HepG2 (cell line): ENCODE results near the gene DCST2. TPM values are rescaled to one million over a fixed set of nuclear protein-coding genes. Genes with fewer than 3 reads are reported as not detected.

Experiments used
- ATAC-seq: fragments of 200-7000 bp; cut with Tn5 transposase; 3 replicates; pipeline ENCODE4 v1.9.1; 2020; ENCODE audit warnings: mild to moderate bottlenecking, moderate library complexity
- BruUV-seq: library from RNA; stranded (reverse); fragments of 400-500 nt; replicated peaks from 2 replicates; lab custom pipeline; 2021; lab: Mats Ljungman, UMichigan
- CTCF ChIA-PET: fragments of 300-600 bp; formaldehyde crosslinking; extraction: SDS; loops from one replicate; lab custom pipeline; 2021; ENCODE audit warnings: low total read pairs, inconsistent platforms, low intra/inter-chr PET ratio; lab: Yijun Ruan, JAX
- POLR2A ChIA-PET: fragments of 350-600 bp; sonication (Branson Sonifier 250); formaldehyde crosslinking; loops from one replicate; lab custom pipeline; 2020; ENCODE audit warnings: antibody characterized with exemption, inconsistent platforms; lab: Yijun Ruan, JAX
- DNase-seq: peaks from one replicate; pipeline ENCODE4 v3.0.0-alpha.2; 2015; ENCODE audit warnings: low spot score
- FAIRE-seq: peaks from 3 replicates; lab custom pipeline; 2011; peaks lifted over from hg19 to GRCh38; lab: Jason Lieb, UNC
- H2AFZ ChIP-seq: one replicate; pipeline ENCODE4 v1.6.1; 2011; ENCODE audit warnings: low read length, inconsistent platforms
- H3K27ac ChIP-seq: fragments of 300-600 bp; 3 replicates; pipeline ENCODE4 v1.8.0; 2011; ENCODE audit warnings: mixed run types, mild to moderate bottlenecking, mixed read lengths, low read length, inconsistent platforms; ENCODE audit not compliant: insufficient read depth; ENCODE audit errors: extremely low read length
- H3K27me3 ChIP-seq, 2 experiments: fragments of 200-600 bp in 1 of 2; 2 replicates in 1 of 2; 3 replicates in 1 of 2; pipeline versions ENCODE4 v1.6.0 to v1.8.0; 2011; ENCODE audit warnings: low read length in 2 of 2, mild to moderate bottlenecking in 2 of 2, moderate library complexity in 2 of 2, inconsistent platforms in 1 of 2; ENCODE audit not compliant: insufficient read depth in 2 of 2, control insufficient read depth in 1 of 2
- H3K36me3 ChIP-seq, 2 experiments: fragments of 200-600 bp in 1 of 2; replicated peaks in 1 of 2; 2 replicates in 1 of 2; 3 replicates in 1 of 2; pipeline versions ENCODE4 v1.5.1 to v1.8.0; 2011; ENCODE audit warnings: low read length in 2 of 2, inconsistent platforms in 1 of 2; ENCODE audit not compliant: insufficient read depth in 2 of 2, control insufficient read depth in 1 of 2
- H3K4me1 ChIP-seq: 2 replicates; pipeline ENCODE4 v1.5.1; 2012; ENCODE audit warnings: low read length, inconsistent platforms; ENCODE audit not compliant: insufficient read depth
- H3K4me2 ChIP-seq: 2 replicates; pipeline ENCODE4 v1.6.0; 2011; ENCODE audit warnings: low read depth, low read length, inconsistent platforms
- H3K4me3 ChIP-seq, 3 experiments: fragments of 200-600 bp in 1 of 3; sonication (generic), shearing (Covaris generic) in 1 of 3; replicated peaks in 1 of 3; 2 replicates each; pipeline ENCODE4 v1.5.1; 2011 to 2016; ENCODE audit warnings: low read length in 3 of 3, inconsistent platforms in 2 of 3, low read depth in 2 of 3, mild to moderate bottlenecking in 2 of 3, control low read depth in 1 of 3, mixed read lengths in 1 of 3; ENCODE audit not compliant: insufficient read depth in 1 of 3
- H3K79me2 ChIP-seq: one replicate; pipeline ENCODE4 v1.6.1; 2011; ENCODE audit warnings: low read length, inconsistent platforms; ENCODE audit not compliant: insufficient read depth
- H3K9ac ChIP-seq: 2 replicates; pipeline ENCODE4 v1.6.0; 2011; ENCODE audit warnings: mild to moderate bottlenecking, low read depth, low read length, inconsistent platforms; ENCODE audit not compliant: insufficient read depth
- H3K9me3 ChIP-seq: 2 replicates; pipeline ENCODE4 v1.5.1; 2012; ENCODE audit warnings: mild to moderate bottlenecking, low read length
- H4K20me1 ChIP-seq: 2 replicates; pipeline ENCODE4 v1.6.0; 2011; ENCODE audit warnings: inconsistent platforms, mild to moderate bottlenecking, low read length, moderate library complexity; ENCODE audit not compliant: insufficient read depth
- HMGXB4 ChIP-seq, 2 experiments: sonication (generic) in 1 of 2; formaldehyde crosslinking in 1 of 2; IDR thresholded peaks; 2 replicates each; pipeline versions ENCODE4 v1.4.0 to v1.6.1; 2018 to 2020; ENCODE audit warnings: missing genetic modification reagents in 2 of 2, borderline replicate concordance in 1 of 2, low read depth in 1 of 2, mild to moderate bottlenecking in 1 of 2, missing biosample characterization in 1 of 2
- HNRNPH1 ChIP-seq: fragments of 200-400 bp; formaldehyde crosslinking; optimal IDR thresholded peaks from 2 replicates; pipeline ENCODE3; 2017; ENCODE audit warnings: mild to moderate bottlenecking, low read depth, low read length
- TBX3 ChIP-seq: fragments of 450-650 bp; IDR thresholded peaks from 2 replicates; pipeline ENCODE4 v1.6.1; 2017; ENCODE audit warnings: antibody characterized with exemption, mild to moderate bottlenecking, inconsistent platforms, borderline replicate concordance
- ZNF704 ChIP-seq: sonication (generic); formaldehyde crosslinking; IDR thresholded peaks from 2 replicates; pipeline ENCODE4 v1.8.1; 2023; ENCODE audit warnings: mild to moderate bottlenecking, inconsistent platforms, moderate library complexity, missing genetic modification reagents, borderline replicate concordance
- ZNF749 ChIP-seq: sonication (generic); formaldehyde crosslinking; IDR thresholded peaks from 2 replicates; pipeline ENCODE4 v1.8.0; 2022; ENCODE audit warnings: mild to moderate bottlenecking, missing genetic modification reagents, moderate library complexity, borderline replicate concordance
- ZNF841 ChIP-seq: sonication (generic); formaldehyde crosslinking; IDR thresholded peaks from 2 replicates; pipeline ENCODE4 v1.8.1; 2023; ENCODE audit warnings: missing genetic modification reagents, borderline replicate concordance
- WGBS: methylation state at CpG from one replicate; pipeline ENCODE4 v1.1.6; 2017; ENCODE audit warnings: low lambda C conversion rate; 5-methylcytosine and 5-hydroxymethylcytosine counted together
- in situ Hi-C: cut with HindIII; loops from 2 replicates; pipeline ENCODE4 v1.10.0; 2017; ENCODE audit warnings: low pct_unique_long_range_greater_than_20kb; ENCODE audit not compliant: extremely low pct_ligation_motif_present
- intact Hi-C: fragments of 100-400 bp; cut with micrococcal nuclease; formaldehyde crosslinking; loops from one replicate; pipeline ENCODE4 v1.10.0; 2022; ENCODE audit not compliant: unreplicated experiment
- polyA plus RNA-seq, 8 experiments: library from polyadenylated mRNA; depleted of rRNA in 3 of 8; stranded (reverse) in 7 of 8; unstranded in 1 of 8; fragments of >200 nt; fragmentation: Illumina TruSeq in 4 of 8; extraction: Trizol in 4 of 8; gene quantifications; 2 replicates each; pipeline versions ENCODE4 v1.2.1 to v1.2.3, GENCODE V29; 2011 to 2016; ENCODE audit warnings: low read depth in 4 of 8, missing spikeins in 1 of 8, mixed read lengths in 1 of 8; ENCODE audit not compliant: insufficient read depth in 1 of 8
- total RNA-seq, 5 experiments: library from RNA; depleted of rRNA; stranded (reverse); fragments of >200 nt; fragmentation: Illumina TruSeq; extraction: Trizol; gene quantifications; 2 replicates each; pipeline ENCODE4 v1.2.3, GENCODE V29; 2016; ENCODE audit warnings: low read depth in 1 of 5

DCST2 gene
- total and polyA plus RNA-seq, 2 of the 13 experiments (the other 11 are each of a cell fraction or from before 2014, with no cell fraction given), result 0.74 TPM; not detected in 1

- Histone ChIP-seq H3K79me2 (no peaks in the 10 kb centered on the region), H3K4me3 (no peak overlapping the region), H3K4me1 (peaks cover 18% of the 10 kb centered on the region), H2AFZ (no peak overlapping the region), H3K36me3 (no peaks in the 10 kb centered on the region), H3K27ac (no peak overlapping the region), H3K9me3 (no peaks in the 10 kb centered on the region), H3K27me3 (no peaks in the 10 kb centered on the region; a peak in 1 of 5 replicates), H4K20me1 (no peaks in the 10 kb centered on the region), H3K9ac (no peak overlapping the region), H3K4me2 (no peak overlapping the region)
- TF ChIP-seq HMGXB4 (CRISPR knock-in tag; IDR thresholded peaks at IDR 0.05; ENCODE audit: borderline replicate concordance in 1 of 2, low read depth in 1 of 2) (no peak), ZNF749 (CRISPR knock-in tag) (no peak), ZNF841 (CRISPR knock-in tag) (no peak), TBX3 (no peak), ZNF704 (CRISPR knock-in tag) (no peak), HNRNPH1 (no peak)
- intact Hi-C loops, result loop anchor here (5.0 kb wide), 1 partner anchor 65 kb away; the partner anchor contains the start of gene EFNA4
- ChIA-PET POLR2A (interaction anchor here (1.5 kb wide), 1 partner anchor 20 kb away, joined by 4 read pairs; no protein-coding TSS in a partner anchor), CTCF (interaction anchor here (2.8 to 6.8 kb wide), 2 partner anchors 20 to 91 kb away, joined by 11 to 54 read pairs; no protein-coding TSS in a partner anchor)
- WGBS, result 84% methylated on average over 15 of the region's 15 CpGs
- no TSS peak for BruUV-seq
- no peak for DNase-seq
- no peak for ATAC-seq
- in situ Hi-C loops, result loop anchor here (5.0 kb wide), 1 partner anchor 35 kb away; the partner anchor contains the start of gene PYGO2
- no peak for FAIRE-seq
Measured at GRCh38 chr1:154996966-154997701, 36.4 kb downstream of the DCST2 start.
